ENCODE data around the gene OBI1.

- TF ChIP-seq, protein P1, sequence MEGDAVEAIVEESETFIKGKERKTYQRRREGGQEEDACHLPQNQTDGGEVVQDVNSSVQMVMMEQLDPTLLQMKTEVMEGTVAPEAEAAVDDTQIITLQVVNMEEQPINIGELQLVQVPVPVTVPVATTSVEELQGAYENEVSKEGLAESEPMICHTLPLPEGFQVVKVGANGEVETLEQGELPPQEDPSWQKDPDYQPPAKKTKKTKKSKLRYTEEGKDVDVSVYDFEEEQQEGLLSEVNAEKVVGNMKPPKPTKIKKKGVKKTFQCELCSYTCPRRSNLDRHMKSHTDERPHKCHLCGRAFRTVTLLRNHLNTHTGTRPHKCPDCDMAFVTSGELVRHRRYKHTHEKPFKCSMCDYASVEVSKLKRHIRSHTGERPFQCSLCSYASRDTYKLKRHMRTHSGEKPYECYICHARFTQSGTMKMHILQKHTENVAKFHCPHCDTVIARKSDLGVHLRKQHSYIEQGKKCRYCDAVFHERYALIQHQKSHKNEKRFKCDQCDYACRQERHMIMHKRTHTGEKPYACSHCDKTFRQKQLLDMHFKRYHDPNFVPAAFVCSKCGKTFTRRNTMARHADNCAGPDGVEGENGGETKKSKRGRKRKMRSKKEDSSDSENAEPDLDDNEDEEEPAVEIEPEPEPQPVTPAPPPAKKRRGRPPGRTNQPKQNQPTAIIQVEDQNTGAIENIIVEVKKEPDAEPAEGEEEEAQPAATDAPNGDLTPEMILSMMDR (IDR thresholded peaks at IDR 0.05), result no peak
- TF ChIP-seq POLR2AphosphoS5 (IDR thresholded peaks at IDR 0.05), result no peak
Measured at GRCh38 chr13:78657699-78658629, 991 bp downstream of the OBI1 start.
